ENCODE results near the gene CLSTN1.

GRCh38 chr1:9737057-9737456 lies 86.7 kb downstream of the CLSTN1 start:
- TF ChIP-seq CTCF (IDR thresholded peaks at IDR 0.05): no peak
- TF ChIP-seq EZH2 (IDR thresholded peaks at IDR 0.05): no peak
- TF ChIP-seq EZH2phosphoT487 (IDR thresholded peaks at IDR 0.05): no peak

All from neural progenitor cell (in vitro differentiated cells).